Erythroblast (primary cell): ENCODE data around the gene TMEM203.

Source experiments
- GATA1 ChIP-seq: IDR thresholded peaks from 2 replicates; pipeline ENCODE4 v1.6.1; 2011; ENCODE audit warnings: low read depth, mild to moderate bottlenecking, control low read depth, low read length, moderate library complexity
- POLR2A ChIP-seq: IDR thresholded peaks from 2 replicates; pipeline ENCODE4 v1.6.1; 2011; ENCODE audit warnings: mild to moderate bottlenecking, low read length

GRCh38 chr9:137252555-137253506 lies 47.4 kb upstream of the TMEM203 start:
- TF ChIP-seq POLR2A (no peak), GATA1 (no peak)
